ENCODE results near the gene PFDN6. TPM values are rescaled to one million over a fixed set of nuclear protein-coding genes. Genes with fewer than 3 reads are reported as not detected.

PFDN6 gene
- total and polyA plus RNA-seq, 2 of the 13 experiments (the other 11 are each of a cell fraction or from before 2014, with no cell fraction given), result 75.5 to 87.0 TPM

GRCh38 chr6:33248932-33249731, 40.3 kb upstream of the PFDN6 start (continued):
- TF ChIP-seq SCMH1 (CRISPR knock-in tag; IDR thresholded peaks at IDR 0.05; ENCODE audit: borderline replicate concordance), result no peak
- TF ChIP-seq PAF1 (CRISPR knock-in tag; IDR thresholded peaks at IDR 0.05), result no peak; the same call in none of the 2 replicates
- peak; percentile 71 for TF ChIP-seq TFE3 (CRISPR knock-in tag; IDR thresholded peaks at IDR 0.05)
- TF ChIP-seq NFYC (CRISPR knock-in tag; IDR thresholded peaks at IDR 0.05), result peak; percentile 91
- TF ChIP-seq ZXDC (CRISPR knock-in tag; IDR thresholded peaks at IDR 0.05), result no peak
- TF ChIP-seq BCL6 (CRISPR knock-in tag; IDR thresholded peaks at IDR 0.05), result peak; percentile 35; the same call in 1 of the 2 replicates
- 0 out of 2 replicates have a peak, but pooled peaks have one; percentile 40 for TF ChIP-seq ZZZ3 (CRISPR knock-in tag; IDR thresholded peaks at IDR 0.05; ENCODE audit: borderline replicate concordance)
- 0 out of 2 replicates have a peak, but pooled peaks have one; percentile 11 for TF ChIP-seq NR2F6 (IDR thresholded peaks at IDR 0.05)
- peak; percentile 52 for TF ChIP-seq NR2F6 (CRISPR knock-in tag; IDR thresholded peaks at IDR 0.05)
- peak; percentile 69 for TF ChIP-seq ZNF546 (CRISPR knock-in tag; conservative IDR thresholded peaks at IDR 0.05)
- peak; percentile 47 for TF ChIP-seq MNT (IDR thresholded peaks at IDR 0.05)
- TF ChIP-seq ZNF280B (CRISPR knock-in tag; IDR thresholded peaks at IDR 0.05; ENCODE audit: borderline replicate concordance), result peak; percentile 45; the same call in 1 of the 2 replicates
- peak; percentile 87 for TF ChIP-seq DRAP1 (CRISPR knock-in tag; IDR thresholded peaks at IDR 0.05)
- TF ChIP-seq CC2D1A (CRISPR knock-in tag; IDR thresholded peaks at IDR 0.05), result no peak
- TF ChIP-seq NCOR1 (IDR thresholded peaks at IDR 0.05; ENCODE audit: borderline replicate concordance, low read length), result peak; percentile 90
- TF ChIP-seq ETV6 (CRISPR knock-in tag; conservative IDR thresholded peaks at IDR 0.05), result peak; percentile 24; the same call in 1 of the 2 replicates
- TF ChIP-seq ZNF550 (CRISPR knock-in tag; IDR thresholded peaks at IDR 0.05; ENCODE audit: borderline replicate concordance), result no peak; the same call in none of the 2 replicates
- TF ChIP-seq IKZF4 (CRISPR knock-in tag; IDR thresholded peaks at IDR 0.05; ENCODE audit: borderline replicate concordance, low read depth, not compliant biosample characterization), result no peak
- TF ChIP-seq ZNF207 (IDR thresholded peaks at IDR 0.05; ENCODE audit: borderline replicate concordance), result no peak
- TF ChIP-seq ZBTB37 (CRISPR knock-in tag; IDR thresholded peaks at IDR 0.05), result no peak
